HG03457 (cell line): ENCODE data around the gene INVS.
"Not testable (repeated sequence)": the region's sequence is repeated elsewhere in the genome, so short reads cannot be mapped to it uniquely, and the experiment has no call there.

ENCODE experiments used
- ATAC-seq: cut with Tn5 transposase; IDR thresholded peaks from one replicate; pipeline ENCODE4 v1.9.1; 2021; ENCODE audit warnings: moderate number of reproducible peaks; ENCODE audit not compliant: unreplicated experiment

INVS gene

GRCh38 chr9:100190339-100190738 is 91.3 kb downstream of the INVS start:
- no peak for ATAC-seq

DNA sequence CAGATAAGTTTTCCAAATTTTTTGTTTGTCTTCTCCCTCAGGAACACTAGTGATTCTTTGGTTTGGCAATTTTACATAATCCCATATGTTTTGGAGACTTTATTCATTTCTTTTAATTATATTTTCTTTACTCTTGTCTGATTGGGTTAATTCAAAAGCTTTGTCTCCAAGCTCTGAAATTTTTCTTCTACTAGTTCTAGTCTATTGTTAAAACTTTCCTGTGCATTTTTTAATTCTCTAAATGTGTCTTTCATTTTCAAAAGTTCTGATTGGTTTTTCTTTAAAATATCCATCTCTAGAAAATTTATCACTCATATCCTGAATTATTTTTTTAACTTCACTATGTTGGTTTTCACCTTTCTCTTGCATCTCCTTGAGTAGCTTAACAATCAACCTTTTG is 92.2 kb downstream of the INVS start:
- no peak for ATAC-seq

GRCh38 chr9:100193078-100193477 is 94.0 kb downstream of the INVS start:
- no peak for ATAC-seq

DNA sequence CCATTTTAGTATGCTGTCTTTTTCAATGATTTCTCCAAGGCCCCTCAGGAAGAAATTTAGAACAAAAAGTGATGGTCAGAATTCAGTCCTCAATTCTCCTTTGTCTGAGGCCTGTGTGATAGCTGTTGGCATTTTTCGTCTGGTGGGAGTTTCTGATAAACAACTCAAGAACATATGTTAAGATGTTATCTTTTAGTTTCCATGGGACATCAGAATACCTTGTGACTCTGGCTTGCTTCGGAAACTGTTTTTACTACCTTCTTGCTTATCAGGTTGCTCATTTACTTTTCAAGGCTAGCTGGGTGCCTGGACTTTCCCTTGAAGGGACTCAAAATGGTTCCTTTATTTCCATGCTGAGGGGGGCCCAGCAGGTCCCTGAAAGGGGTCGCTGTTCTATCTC is 97.2 kb downstream of the INVS start:
- no peak for ATAC-seq

GRCh38 chr9:100196828-100197227 is 97.8 kb downstream of the INVS start:
- no peak for ATAC-seq

- ATAC-seq: no peak
Measured at GRCh38 chr9:100197553-100197952, 98.5 kb downstream of the INVS start.

DNA sequence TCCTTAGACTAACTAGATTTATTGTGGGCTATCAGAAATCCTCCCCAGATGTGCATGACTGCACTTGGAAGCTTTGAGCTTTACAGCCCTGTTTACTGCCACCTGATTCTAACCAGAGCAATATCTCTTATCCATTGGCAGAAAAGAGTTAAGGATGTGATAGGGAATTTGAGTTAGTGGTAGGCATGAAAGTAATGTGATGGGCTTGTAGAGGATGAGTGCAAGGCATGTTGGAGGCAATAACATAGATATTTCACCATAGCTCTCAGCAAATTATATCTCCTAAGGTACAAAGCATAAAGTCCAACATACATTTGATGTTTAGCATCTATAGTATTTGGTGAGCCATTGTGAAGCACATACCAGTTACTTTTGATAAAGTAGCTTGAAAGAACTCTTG is 103.8 kb downstream of the INVS start:
- no peak for ATAC-seq

DNA sequence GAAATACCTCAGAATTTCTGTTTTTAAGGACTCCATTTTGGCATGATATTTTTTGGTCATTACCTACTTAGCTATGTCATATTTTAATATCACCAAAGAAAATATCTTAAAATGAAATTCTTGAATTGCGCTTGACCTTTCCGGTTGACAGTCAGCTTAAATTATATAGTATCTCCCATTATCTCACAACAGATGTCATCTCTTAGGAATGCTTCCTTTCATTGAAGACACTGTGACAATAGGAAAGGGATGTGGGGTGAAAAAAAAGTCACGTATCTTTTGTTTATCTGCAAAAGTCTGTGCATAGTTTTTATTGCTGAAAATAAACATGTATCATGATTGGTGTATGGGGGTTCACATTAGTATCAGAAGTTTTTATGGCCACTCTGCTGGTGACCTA is 105.8 kb downstream of the INVS start:
- ATAC-seq: no peak

GRCh38 chr9:100206899-100207298 is 107.9 kb downstream of the INVS start:
- ATAC-seq: no peak

DNA sequence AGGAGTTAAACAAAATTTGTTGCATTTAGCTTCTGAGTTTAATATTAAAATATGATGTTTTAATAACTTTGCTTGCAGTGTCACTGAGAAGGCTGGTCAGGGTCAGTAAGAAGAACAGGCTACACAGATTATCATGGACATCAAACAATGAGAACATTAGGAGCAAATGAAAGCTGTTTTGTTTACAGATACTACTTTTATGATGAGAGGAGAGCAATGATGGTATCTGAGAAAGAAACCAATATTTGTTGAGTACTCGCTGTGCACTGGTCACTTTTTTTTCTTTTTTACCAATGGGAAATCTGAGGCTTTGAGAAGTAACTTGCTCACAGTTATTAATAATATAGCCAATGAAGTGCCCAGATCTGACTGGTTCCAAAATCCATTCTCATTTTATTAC is 109.6 kb downstream of the INVS start:
- no peak for ATAC-seq

- no peak for ATAC-seq
Measured at GRCh38 chr9:100211476-100211875, 112.4 kb downstream of the INVS start.

- ATAC-seq: no peak
Measured at GRCh38 chr9:100213730-100214477, 114.9 kb downstream of the INVS start.

GRCh38 chr9:100216178-100216787 is 117.2 kb downstream of the INVS start:
- peak; percentile 46 for ATAC-seq

GRCh38 chr9:100217536-100217935 is 118.5 kb downstream of the INVS start:
- no peak for ATAC-seq

DNA sequence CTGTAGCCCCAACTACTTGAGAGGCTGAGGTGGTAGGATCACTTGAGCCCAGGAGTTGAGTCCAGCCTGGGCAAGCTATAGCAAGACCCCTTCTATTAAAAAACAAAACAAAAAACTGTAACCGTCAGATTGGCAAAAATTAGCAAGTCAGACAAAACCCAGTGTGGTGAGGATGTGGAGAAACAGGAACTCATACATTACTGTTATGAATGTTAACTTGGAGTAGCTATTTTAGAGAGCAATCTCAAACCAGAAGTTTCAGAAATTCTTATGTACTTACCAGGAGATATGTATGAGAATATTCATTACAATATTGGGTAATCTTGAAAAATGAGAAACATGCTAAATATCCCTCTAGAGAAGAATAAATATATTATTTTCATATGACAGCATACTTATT is 120.3 kb downstream of the INVS start:
- ATAC-seq: peak; percentile 55

DNA sequence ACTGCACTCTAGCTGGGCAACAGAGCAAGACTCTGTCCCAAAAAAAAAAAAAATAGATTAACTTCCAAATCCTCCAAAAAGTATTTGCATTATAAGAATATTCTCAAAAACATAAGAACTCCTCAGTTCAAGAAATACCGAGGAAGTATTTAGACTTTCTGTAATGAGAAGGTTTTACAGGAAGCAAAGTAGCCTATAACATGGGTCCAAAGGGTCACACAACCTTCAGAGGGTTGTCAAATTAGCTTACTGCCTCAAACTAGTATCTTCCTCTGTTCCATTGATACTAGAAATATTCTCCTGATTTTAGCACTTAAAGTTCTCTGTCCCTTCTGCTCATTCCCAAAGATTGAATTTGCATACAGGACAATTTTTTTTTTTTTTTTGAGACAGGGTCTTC is 121.9 kb downstream of the INVS start:
- no peak for ATAC-seq

DNA sequence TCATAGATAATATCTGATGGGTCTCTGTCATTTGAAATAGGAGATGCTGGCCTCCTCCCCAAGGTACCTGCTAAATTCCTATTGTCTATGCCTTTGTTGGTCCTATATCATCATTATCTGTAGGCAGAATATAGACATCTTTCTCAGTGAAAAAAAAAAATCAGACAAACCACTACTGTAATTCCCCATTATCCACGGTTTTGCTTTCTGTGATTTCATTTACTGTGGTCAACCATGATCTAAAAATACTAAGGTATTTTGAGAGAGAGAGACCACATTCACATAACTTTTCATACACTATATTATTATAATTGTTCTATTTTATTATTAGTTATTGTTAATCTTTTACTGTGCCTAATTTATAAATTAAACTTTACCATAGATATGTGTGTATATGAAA is 122.5 kb downstream of the INVS start:
- no peak for ATAC-seq

GRCh38 chr9:100222674-100223073 is 123.6 kb downstream of the INVS start:
- ATAC-seq: no peak

DNA sequence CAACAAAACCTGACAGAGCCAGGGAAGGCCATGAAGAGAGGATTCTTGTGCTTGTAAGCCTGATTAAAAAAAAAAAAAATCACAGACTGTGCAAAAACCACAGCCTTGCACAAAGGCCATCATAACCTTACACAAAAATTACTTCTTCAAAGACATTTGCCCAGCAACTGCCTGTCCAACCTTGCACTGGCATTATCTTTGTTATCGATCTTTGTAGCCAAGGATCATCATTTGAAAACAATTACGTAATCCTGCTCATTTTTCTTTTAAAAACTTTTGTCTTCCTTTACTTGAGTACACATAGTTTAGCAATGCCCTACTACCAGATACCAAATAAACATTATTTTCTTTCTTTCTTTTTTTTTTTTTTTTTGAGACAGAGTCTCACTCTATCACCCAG is 128.6 kb downstream of the INVS start:
- no peak for ATAC-seq

- ATAC-seq: no peak
Measured at GRCh38 chr9:100228352-100228869, 129.4 kb downstream of the INVS start.

DNA sequence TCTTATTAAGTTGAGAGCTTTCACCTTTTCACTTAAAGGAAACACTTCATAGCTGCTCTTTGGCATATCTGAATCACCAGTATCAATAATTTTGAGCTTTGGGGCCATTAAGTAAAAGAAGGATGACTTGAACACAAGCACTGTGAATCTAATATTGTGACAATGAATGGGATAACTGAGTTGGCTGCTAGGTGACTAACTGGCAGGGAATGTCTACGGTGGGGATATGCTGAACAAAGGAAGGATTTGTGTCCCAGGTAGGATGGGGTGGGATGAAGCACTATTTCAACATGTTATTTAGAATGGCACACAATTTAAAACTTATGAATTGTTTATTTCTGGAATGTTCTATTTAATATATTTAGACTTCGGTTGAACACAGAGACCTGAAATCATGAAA is 130.1 kb downstream of the INVS start:
- ATAC-seq: no peak

DNA sequence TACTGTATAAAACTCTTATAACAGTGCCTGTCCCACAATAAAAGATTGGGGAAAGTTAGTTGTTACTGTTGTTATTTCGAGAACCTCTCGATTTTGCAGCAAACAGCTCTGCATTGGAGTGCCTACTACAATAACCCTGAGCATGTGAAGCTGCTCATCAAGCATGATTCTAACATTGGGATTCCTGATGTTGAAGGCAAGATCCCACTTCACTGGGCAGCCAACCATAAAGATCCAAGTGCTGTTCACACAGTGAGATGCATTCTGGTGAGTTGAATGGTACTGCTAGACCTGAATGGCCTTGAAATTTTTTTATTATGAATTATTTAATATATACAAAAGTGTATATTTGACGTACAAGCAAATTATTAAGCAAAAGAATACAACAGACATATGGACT is 130.5 kb downstream of the INVS start:
- ATAC-seq: no peak

DNA sequence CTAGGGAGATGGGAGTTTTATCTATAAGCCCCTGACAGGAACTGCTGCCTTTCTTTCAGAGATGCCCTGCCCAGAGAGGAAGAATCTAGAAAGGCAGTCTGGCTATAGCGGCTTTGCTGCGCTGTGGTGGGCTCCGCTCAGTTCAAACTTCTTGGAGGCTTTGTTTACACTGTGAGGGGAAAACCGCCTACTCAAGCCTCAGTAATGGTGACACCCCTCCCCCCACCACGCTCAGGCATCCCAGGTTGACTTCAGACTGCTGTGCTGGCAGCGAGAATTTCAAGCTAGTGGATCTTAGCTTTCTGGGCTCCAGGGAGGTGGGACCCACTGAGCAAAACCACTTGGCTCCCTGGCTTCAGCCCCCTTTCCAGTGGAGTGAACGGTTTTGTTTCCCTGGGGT is 137.9 kb downstream of the INVS start:
- ATAC-seq: not testable (repeated sequence)
